ENCODE measurements around the gene EPHA8.

- TF ChIP-seq ZNF146 (tag by site-specific recombination; IDR thresholded peaks at IDR 0.05) (no peak), ZIC2 (tag by site-specific recombination; IDR thresholded peaks at IDR 0.05) (no peak), CTCF (tag by site-specific recombination; IDR thresholded peaks at IDR 0.05) (no peak), ZNF16 (tag by site-specific recombination; IDR thresholded peaks at IDR 0.05; ENCODE audit: low read depth) (no peak), REST (tag by site-specific recombination; IDR thresholded peaks at IDR 0.05) (no peak), ZBTB49 (tag by site-specific recombination; IDR thresholded peaks at IDR 0.05; ENCODE audit: low read depth) (no peak), ZNF623 (tag by site-specific recombination; IDR thresholded peaks at IDR 0.05) (no peak)
Measured at GRCh38 chr1:22633697-22634463, 70.6 kb downstream of the EPHA8 start.
